Stimulated activated CD4-positive, alpha-beta T cell treated with anti-CD3 and anti-CD28 coated beads, Interleukin-12 subunit alpha, Interleukin-12 subunit beta, amount 100 ng/mL, for 48 hours (primary cell): ENCODE results near the gene SPATA13.
"Not testable (repeated sequence)": the region's sequence is repeated elsewhere in the genome, so short reads cannot be mapped to it uniquely, and the experiment has no call there.

ENCODE experiments used
- DNase-seq, 3 donors: peaks; one replicate each; pipeline ENCODE4 v3.0.0-alpha.2; 2020; ENCODE audit warnings: low read depth in 2 of 3, low spot score in 1 of 3

SPATA13 gene

GRCh38 chr13:24194447-24194846 lies 33.9 kb downstream of the SPATA13 start:
- no peak for DNase-seq

- no peak for DNase-seq
These were observed 35.1 kb downstream of the SPATA13 start for GRCh38 chr13:24195626-24196025.

GRCh38 chr13:24196593-24197197 lies 36.2 kb downstream of the SPATA13 start:
- DNase-seq, result no peak

GRCh38 chr13:24199016-24199415 lies 38.5 kb downstream of the SPATA13 start:
- no peak for DNase-seq

GRCh38 chr13:24202215-24202614 lies 41.7 kb downstream of the SPATA13 start:
- DNase-seq, result no peak

- DNase-seq, result no peak
These were observed 42.8 kb downstream of the SPATA13 start for GRCh38 chr13:24203273-24203672.

GRCh38 chr13:24203811-24204210 lies 43.3 kb downstream of the SPATA13 start:
- DNase-seq, result no peak

- not testable (repeated sequence) for DNase-seq
These were observed 44.6 kb downstream of the SPATA13 start for GRCh38 chr13:24205076-24205475.

GRCh38 chr13:24207841-24208667 lies 47.5 kb downstream of the SPATA13 start:
- DNase-seq, result no peak

GRCh38 chr13:24209138-24209537 lies 48.6 kb downstream of the SPATA13 start:
- no peak for DNase-seq

- no peak for DNase-seq
These were observed 51.7 kb downstream of the SPATA13 start for GRCh38 chr13:24212254-24212653.

- DNase-seq, result no peak
These were observed 52.2 kb downstream of the SPATA13 start for GRCh38 chr13:24212674-24213073.

GRCh38 chr13:24213932-24214331 lies 53.4 kb downstream of the SPATA13 start:
- no peak for DNase-seq

GRCh38 chr13:24214528-24214927 lies 54.0 kb downstream of the SPATA13 start:
- DNase-seq, result no peak

GRCh38 chr13:24215126-24215525 lies 54.6 kb downstream of the SPATA13 start:
- no peak for DNase-seq

GRCh38 chr13:24215732-24216131 lies 55.2 kb downstream of the SPATA13 start:
- DNase-seq, result no peak

- no peak for DNase-seq
These were observed 55.7 kb downstream of the SPATA13 start for GRCh38 chr13:24216176-24216575.

- DNase-seq, result not testable (repeated sequence)
These were observed 56.3 kb downstream of the SPATA13 start for GRCh38 chr13:24216779-24217178.

GRCh38 chr13:24217601-24218281 lies 57.2 kb downstream of the SPATA13 start:
- no peak for DNase-seq

- DNase-seq, result no peak
These were observed 57.8 kb downstream of the SPATA13 start for GRCh38 chr13:24218338-24218737.

- no peak for DNase-seq
These were observed 58.5 kb downstream of the SPATA13 start for GRCh38 chr13:24218977-24219376.

GRCh38 chr13:24220086-24220703 lies 59.7 kb downstream of the SPATA13 start:
- DNase-seq, result peak; percentile 14 to 75 (median 17)
